ENCODE data around the gene CLDN9. TPM values are rescaled to one million over a fixed set of nuclear protein-coding genes. Genes with fewer than 3 reads are reported as not detected.

Gene CLDN9
- total and polyA plus RNA-seq, 7 donors, result 0.12 to 2.2 (median 0.74) TPM

GRCh38 chr16:3009568-3010390, 2.9 kb upstream of the CLDN9 start:
- WGBS, 3 donors, result 40 to 49% (median 42%) methylated on average over 20 to 21 of the region's 21 CpGs
- no peak overlapping the region for H3K4me3 ChIP-seq
- H3K27me3 ChIP-seq (ENCODE audit: insufficient read depth in 3 of 3, low read length in 2 of 3), result peaks cover 0 to 35% (median 17%) of the 10 kb centered on the region in 3 donors
- no peaks in the 10 kb centered on the region for H3K9me3 ChIP-seq
- no peak for TF ChIP-seq CTCF (IDR thresholded peaks at IDR 0.05)
- no peak overlapping the region for H3K27ac ChIP-seq
- intact Hi-C loops (cut with DNase I), result no loop called here
- peaks cover 0 to 16% of the 10 kb centered on the region in 2 donors for H3K36me3 ChIP-seq (ENCODE audit: insufficient read depth in 1 of 2, low read depth in 1 of 2)
- ATAC-seq (no peak), DNase-seq (no peak)
- H3K4me1 ChIP-seq, result peaks cover 3% of the 10 kb centered on the region

- intact Hi-C loops (cut with DNase I), result no loop called here
- Histone ChIP-seq H3K4me3 (no peak overlapping the region), H3K4me1 (no peaks in the 10 kb centered on the region), H3K9me3 (no peaks in the 10 kb centered on the region), H3K36me3 (ENCODE audit: insufficient read depth in 1 of 2, low read depth in 1 of 2) (peaks cover 0 to 16% of the 10 kb centered on the region in 2 donors), H3K27ac (no peak overlapping the region), H3K27me3 (ENCODE audit: insufficient read depth in 3 of 3, low read length in 2 of 3) (peaks cover 0 to 35% (median 19%) of the 10 kb centered on the region in 3 donors)
- no peak for DNase-seq
- ATAC-seq, result no peak
- no peak for TF ChIP-seq CTCF (IDR thresholded peaks at IDR 0.05)
- 83 to 88% (median 86%) methylated on average over 8 of the region's 8 CpGs for WGBS, 3 donors
Measured at GRCh38 chr16:3010510-3010909, 2.2 kb upstream of the CLDN9 start.

GRCh38 chr16:3012246-3012645, 477 bp upstream of the CLDN9 start:
- Histone ChIP-seq H3K27me3 (ENCODE audit: insufficient read depth in 3 of 3, low read length in 2 of 3) (peaks cover 0 to 38% (median 15%) of the 10 kb centered on the region in 3 donors), H3K4me3 (no peak overlapping the region), H3K4me1 (no peaks in the 10 kb centered on the region), H3K9me3 (no peaks in the 10 kb centered on the region), H3K36me3 (ENCODE audit: insufficient read depth in 1 of 2, low read depth in 1 of 2) (peaks cover 0 to 3% of the 10 kb centered on the region in 2 donors), H3K27ac (no peak overlapping the region)
- DNase-seq, result no peak
- ATAC-seq, result no peak
- WGBS, 3 donors, result 7 to 10% (median 8%) methylated on average over 16 to 19 of the region's 19 CpGs
- intact Hi-C loops (cut with DNase I), result no loop called here
- TF ChIP-seq CTCF (IDR thresholded peaks at IDR 0.05), result no peak

- Histone ChIP-seq H3K27me3 (ENCODE audit: insufficient read depth in 3 of 3, low read length in 2 of 3) (peaks cover 0 to 51% (median 17%) of the 10 kb centered on the region in 3 donors), H3K4me1 (peaks cover 5% of the 10 kb centered on the region), H3K9me3 (no peaks in the 10 kb centered on the region), H3K27ac (no peak overlapping the region), H3K4me3 (no peak overlapping the region), H3K36me3 (ENCODE audit: insufficient read depth in 1 of 2, low read depth in 1 of 2) (no peaks in the 10 kb centered on the region)
- TF ChIP-seq CTCF (IDR thresholded peaks at IDR 0.05), result no peak
- WGBS, 3 donors, result 39 to 43% (median 40%) methylated on average over 23 to 27 of the region's 27 CpGs
- intact Hi-C loops (cut with DNase I), result no loop called here
- no peak for DNase-seq
- no peak for ATAC-seq
Measured at GRCh38 chr16:3013491-3013951, 798 bp downstream of the CLDN9 start.

Data from psoas muscle (tissue), 8 donors.